Pons (tissue), 1 donor: ENCODE measurements around the gene C16orf86.

ENCODE experiments used
- DNase-seq: peaks from one replicate; pipeline ENCODE4 v3.0.0-alpha.2; 2016; ENCODE audit warnings: low spot score

Gene C16orf86

DNA sequence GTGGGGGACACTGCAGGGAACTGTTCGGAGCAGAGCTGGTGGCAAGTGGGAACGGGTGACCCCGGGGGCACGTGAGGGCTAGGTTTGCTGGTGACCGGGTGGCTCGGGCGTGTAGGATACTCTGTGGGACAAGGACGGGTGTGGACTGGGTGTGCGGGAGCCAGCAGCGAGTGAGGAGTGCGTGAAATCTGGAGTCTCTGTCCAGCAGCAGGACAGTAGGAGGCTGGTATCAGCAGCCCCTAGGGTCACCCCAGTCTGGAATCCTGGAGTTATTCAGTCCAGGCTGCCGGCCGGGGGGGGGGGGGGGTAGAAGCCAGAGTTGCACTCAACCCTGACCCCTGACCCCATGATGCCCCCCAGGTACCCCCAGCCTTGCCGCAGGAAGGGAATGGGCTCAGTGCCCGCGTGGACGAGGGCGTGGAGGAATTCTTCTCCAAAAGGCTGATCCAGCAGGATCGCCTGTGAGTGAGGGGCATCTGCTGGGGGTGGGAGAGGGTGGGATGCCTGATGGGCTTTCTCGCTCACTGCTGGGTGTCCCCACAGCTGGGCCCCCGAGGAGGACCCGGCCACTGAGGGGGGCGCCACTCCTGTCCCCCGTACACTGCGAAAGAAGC is 12.7 kb upstream of the C16orf86 start:
- no peak for DNase-seq

DNA sequence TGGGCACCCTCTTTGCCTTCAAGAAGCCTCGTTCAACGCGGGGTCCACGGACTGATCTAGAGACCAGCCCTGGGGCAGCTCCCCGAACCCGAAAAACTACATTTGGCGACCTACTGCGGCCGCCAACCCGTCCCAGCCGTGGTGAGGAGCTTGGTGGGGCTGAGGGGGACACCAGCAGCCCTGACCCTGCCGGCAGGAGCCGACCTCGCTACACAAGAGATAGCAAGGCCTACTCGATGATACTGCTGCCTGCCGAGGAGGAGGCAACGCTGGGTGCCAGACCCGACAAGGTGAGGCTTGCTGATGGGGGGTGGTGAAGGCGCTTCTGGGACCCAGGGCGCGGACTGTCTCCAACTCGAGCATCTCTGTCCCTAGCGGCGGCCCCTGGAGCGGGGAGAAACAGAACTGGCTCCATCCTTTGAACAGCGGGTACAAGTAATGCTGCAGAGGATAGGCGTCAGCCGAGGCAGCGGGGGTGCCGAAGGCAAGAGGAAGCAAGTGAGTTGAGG is 12.2 kb upstream of the C16orf86 start:
- no peak for DNase-seq

DNA sequence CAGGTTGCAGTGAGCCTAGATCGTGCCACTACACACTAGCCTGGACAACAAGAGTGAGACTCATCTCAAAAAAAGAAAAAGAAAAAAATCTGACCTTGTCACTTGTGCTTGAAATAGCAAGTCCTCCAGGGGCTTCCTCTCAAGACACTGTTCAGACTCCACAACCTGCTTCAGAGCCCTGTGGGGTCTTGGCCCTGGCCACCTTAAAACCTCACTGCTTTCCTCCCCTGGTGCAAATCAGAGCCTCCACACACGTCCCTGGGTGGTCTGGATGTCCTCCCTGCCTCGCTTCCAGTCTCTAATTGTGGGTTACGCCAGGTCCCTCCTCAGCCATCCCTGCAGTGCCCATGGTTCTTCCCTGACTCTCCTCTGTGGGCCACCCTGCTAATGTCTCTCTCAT is 11.3 kb upstream of the C16orf86 start:
- no peak for DNase-seq

DNA sequence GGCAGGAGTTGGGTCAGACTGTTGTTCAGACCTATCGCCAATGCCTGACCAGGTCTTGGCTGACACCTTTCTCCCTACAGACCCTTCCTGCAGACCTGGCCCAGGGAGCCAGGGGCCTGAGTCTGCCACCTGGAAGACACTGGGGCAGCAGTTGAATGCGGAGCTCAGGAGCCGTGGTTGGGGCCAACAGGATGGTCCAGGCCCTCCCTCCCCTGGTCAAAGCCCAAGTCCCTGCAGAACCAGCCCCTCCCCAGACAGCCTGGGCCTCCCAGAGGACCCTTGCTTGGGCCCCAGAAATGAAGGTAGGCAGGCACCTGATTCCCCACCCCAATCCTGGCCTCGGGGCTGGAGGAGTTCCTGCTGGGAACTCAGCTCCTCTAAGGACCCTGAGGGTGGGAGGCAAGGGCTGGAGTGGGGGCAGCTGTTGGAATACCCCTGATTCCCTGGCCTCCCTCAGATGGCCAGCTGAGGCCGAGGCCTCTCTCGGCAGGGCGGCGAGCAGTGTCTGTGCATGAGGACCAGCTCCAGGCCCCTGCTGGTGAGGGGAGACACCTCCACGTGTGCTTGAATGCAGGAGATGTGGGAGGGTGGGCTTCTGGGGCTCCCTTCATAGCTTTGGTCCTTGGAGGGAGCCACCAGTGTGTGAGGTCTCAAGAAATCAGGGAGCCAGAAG is 10.1 kb upstream of the C16orf86 start:
- no peak for DNase-seq

GRCh38 chr16:67657017-67657608 is 9.5 kb upstream of the C16orf86 start:
- no peak for DNase-seq

GRCh38 chr16:67657751-67658518 is 8.7 kb upstream of the C16orf86 start:
- no peak for DNase-seq

DNA sequence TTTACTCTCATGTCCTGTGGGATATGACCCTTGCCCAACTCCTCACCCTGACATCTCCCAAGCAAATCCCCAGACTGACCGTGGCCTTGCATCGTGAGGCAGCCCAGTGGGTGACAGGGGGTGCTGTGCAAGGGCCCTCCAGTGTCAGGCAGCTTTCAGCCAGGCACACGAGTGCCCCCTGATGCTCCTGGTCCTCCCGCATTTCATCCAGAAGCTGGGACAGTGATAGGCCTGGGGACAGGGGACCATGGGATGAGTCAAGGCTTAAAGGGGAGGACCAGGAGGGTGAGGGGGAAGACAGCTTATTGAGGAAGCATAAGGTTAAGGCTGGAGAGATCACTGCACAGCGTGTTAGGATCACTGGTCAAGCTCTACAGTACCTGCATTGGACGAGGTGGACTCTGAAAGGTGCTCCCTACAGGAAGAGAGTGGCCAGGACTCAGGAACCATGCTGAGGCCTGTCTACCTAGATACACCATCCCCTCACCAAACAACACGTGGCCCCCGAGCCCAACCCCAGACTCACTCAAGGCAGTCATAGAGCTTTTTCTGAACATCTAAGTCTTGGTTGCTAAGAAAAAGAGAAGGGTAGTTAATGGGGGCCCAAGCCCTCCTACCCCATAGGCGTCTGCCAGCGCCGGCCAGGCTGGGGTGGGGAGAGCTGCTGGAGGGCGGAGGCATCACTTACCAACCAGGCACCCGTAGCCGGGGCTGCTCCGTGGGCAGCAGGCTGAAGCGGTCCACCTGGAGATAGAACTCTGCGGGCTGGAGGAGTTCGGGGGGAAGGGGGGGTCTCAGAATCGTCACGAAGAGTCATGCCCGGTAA is 7.6 kb upstream of the C16orf86 start:
- DNase-seq: no peak

- peak; percentile 96 for DNase-seq
These were observed 6.7 kb upstream of the C16orf86 start, which contains the start of gene ACD for GRCh38 chr16:67659675-67660563. TSS of gene ACD (minus strand) at chr16:67660260. CDS start at chr16:67660220, 40 bp downstream.

- DNase-seq: peak; percentile 96
These were observed 6.0 kb upstream of the C16orf86 start, which contains the start of gene PARD6A for GRCh38 chr16:67660564-67661028. TSS of gene PARD6A (plus strand) at chr16:67660960. CDS start at chr16:67661039, 79 bp downstream.

DNA sequence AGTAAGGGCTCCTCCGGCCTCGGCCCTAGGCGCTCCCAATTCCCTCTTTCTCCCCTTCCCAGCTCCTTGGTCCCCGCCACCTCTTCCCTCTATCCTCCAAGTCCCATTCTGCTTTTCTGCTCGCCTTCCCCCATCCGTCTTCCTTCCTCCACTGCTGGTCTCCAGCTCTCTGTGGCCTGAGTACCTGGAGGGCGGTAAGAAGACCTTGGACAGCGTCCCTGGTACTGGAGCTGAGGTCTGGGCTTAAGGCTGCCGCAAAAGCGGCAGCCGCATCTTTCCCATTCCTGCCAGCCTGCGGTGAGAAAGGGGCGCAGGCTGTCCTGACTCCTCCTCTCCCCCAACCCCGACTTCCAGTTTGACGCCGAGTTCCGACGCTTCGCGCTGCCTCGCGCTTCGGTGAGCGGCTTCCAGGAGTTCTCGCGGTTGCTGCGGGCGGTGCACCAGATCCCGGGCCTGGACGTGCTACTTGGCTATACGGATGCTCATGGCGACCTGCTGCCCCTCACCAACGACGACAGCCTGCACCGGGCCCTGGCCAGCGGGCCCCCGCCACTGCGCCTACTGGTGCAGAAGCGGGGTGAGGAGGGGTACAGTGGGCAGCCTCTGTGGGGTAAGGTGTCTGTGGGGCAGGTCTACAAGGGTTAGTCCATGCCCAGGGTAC is 5.4 kb upstream of the C16orf86 start:
- DNase-seq: peak; percentile 34

GRCh38 chr16:67661886-67662652 is 4.5 kb upstream of the C16orf86 start:
- DNase-seq: no peak

DNA sequence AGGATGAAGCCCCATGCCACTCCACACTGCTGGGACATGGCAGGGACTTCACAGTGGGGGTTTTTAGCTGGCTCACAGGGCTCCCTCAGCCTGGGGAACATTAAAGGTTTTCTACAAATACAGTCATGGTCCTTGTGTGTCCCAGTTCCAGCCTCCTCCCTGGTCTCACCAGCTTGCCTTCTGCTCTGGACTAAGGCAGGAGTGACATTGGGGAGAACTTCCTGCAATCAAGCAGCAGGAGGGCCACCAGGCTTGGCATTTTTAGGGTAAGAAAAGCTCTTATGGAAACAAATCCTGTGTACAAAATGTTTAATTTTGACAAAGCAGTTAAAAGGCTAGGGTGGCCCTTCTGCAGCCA is 4.0 kb upstream of the C16orf86 start:
- DNase-seq: no peak

- DNase-seq: no peak
These were observed 3.3 kb upstream of the C16orf86 start for GRCh38 chr16:67663151-67663876.

DNA sequence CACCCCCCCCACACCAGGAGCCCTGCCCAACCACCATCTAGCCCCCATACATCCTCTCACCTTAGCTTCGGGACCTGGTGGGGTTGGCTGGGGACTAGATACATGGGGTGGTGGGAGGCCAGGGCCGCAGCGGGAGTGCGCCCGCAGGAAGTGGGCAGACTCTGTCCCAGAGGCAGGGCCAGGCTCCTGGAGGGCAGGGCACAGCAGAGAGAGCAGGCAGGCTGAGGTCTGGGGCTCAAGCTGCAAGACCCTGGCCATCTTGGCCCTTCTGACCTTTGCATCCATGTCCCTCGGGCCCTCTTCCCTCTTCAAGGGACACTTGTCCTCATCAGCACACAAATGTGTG is 2.8 kb upstream of the C16orf86 start:
- no peak for DNase-seq

GRCh38 chr16:67664258-67664657 is 2.4 kb upstream of the C16orf86 start:
- DNase-seq: no peak

DNA sequence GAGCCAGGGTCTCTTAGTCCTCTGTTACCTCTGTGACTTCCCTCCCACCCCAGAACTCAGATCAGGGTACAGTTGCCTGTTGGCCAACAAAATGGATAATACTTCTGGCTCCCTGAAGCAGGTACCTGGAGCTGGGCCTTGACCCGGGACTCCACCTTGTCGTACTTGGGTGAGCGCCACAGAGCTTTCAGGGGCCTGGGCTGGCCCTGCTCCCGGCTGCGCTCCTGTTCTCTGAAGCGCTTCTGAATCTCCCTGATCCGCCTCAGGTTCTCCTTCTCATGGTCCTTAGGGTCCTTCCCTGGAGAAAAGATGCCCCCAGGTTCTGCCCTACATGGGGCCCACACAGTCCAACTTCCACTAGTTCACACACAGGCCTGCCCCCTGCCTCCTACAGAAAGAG is 1.7 kb upstream of the C16orf86 start:
- no peak for DNase-seq

GRCh38 chr16:67665598-67665997 is 1.0 kb upstream of the C16orf86 start:
- no peak for DNase-seq

DNA sequence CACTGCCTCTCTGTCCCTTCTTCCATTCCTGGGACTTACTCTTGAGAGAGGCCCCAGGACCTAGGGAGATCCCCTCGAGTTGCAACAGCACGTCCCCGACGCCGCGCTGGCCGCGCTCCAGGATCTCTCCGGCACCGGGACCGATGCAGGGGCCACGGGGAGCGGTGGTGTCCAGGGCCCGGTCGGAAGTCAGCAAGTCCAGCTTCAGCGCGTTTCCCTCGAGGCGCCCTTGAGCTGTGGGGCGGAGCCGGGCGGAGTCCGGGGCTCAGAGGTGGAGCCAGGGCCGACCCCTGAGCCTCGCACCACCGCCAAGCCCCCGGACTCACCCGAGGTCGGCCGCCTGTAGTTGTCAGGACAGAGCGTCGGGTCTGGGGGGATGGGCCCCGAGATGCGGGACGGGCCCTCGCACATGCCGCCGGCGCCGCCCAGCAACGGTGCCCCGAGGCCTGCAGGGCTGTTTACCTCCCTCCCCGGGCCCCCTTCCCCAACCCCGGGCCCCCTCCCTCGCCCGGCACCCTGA is 522 bp upstream of the C16orf86 start:
- no peak for DNase-seq
